NCI-H69 (cell line): ENCODE data around the gene ISCA1.

Experiments
- DNase-seq: peaks from one replicate; lab custom pipeline; 2025; lab: John Stamatoyannopoulos, UW

Gene ISCA1

GRCh38 chr9:86222667-86223066 lies 59.7 kb downstream of the ISCA1 start:
- DNase-seq, result no peak

- DNase-seq, result no peak
Measured at GRCh38 chr9:86219606-86220005, 62.7 kb downstream of the ISCA1 start.

- peak; percentile 31 for DNase-seq
Measured at GRCh38 chr9:86217076-86217755, 65.1 kb downstream of the ISCA1 start.
